K562 (cell line): ENCODE data around the gene C1QTNF6. TPM values are rescaled to one million over a fixed set of nuclear protein-coding genes. Genes with fewer than 3 reads are reported as not detected.
A peak's percentile ranks its signal among the peaks of the same experiment; 100 is the strongest.

ENCODE experiments used
- ATAC-seq: fragments of 200-7000 bp; cut with Tn5 transposase; 3 replicates; pipeline ENCODE4 v1.9.1; 2020; ENCODE audit warnings: moderate library complexity
- BruUV-seq: library from RNA; stranded (reverse); fragments of 400-500 nt; replicated peaks from 2 replicates; lab custom pipeline; 2021; lab: Mats Ljungman, UMichigan
- CTCF ChIA-PET: fragments of 300-600 bp; formaldehyde crosslinking; extraction: SDS; loops from one replicate; lab custom pipeline; 2021; ENCODE audit warnings: low intra/inter-chr PET ratio; lab: Yijun Ruan, JAX
- POLR2A ChIA-PET: fragments of 300-600, 350-650 bp; sonication (Branson Sonifier 250); formaldehyde crosslinking; extraction: SDS; loops from one replicate; lab custom pipeline; 2021; ENCODE audit warnings: antibody characterized with exemption, inconsistent platforms; lab: Yijun Ruan, JAX
- DNase-seq, 4 experiments: peaks; one replicate each; pipeline versions ENCODE4 v3.0.0 to v3.0.0-alpha.2; 2011 to 2018; ENCODE audit warnings: low spot score in 3 of 4, mixed read lengths in 3 of 4; ENCODE audit errors: extremely low read depth in 1 of 4
- FAIRE-seq: peaks from 2 replicates; lab custom pipeline; 2011; peaks lifted over from hg19 to GRCh38; lab: Jason Lieb, UNC
- H2AFZ ChIP-seq: 2 replicates; pipeline ENCODE4 v1.6.0; 2011; ENCODE audit warnings: low read depth, low read length, control low read depth, inconsistent platforms
- H3K27ac ChIP-seq: fragments of 200-600 bp; 3 replicates; pipeline ENCODE4 v1.8.0; 2011; ENCODE audit warnings: low read depth, mild to moderate bottlenecking, control low read depth, inconsistent platforms, low read length, moderate library complexity, mixed read lengths; ENCODE audit errors: extremely low read depth
- H3K27me3 ChIP-seq, 2 experiments: fragments of 300-600 bp in 1 of 2; 2 replicates in 1 of 2; 3 replicates in 1 of 2; pipeline versions ENCODE4 v1.6.0 to v1.8.0; 2011; ENCODE audit warnings: inconsistent platforms in 2 of 2, low read length in 2 of 2, mild to moderate bottlenecking in 1 of 2, mixed read lengths in 1 of 2, moderate library complexity in 1 of 2; ENCODE audit not compliant: control insufficient read depth in 2 of 2, insufficient read depth in 2 of 2
- H3K36me3 ChIP-seq: fragments of 300-600 bp; 3 replicates; pipeline ENCODE4 v1.8.0; 2011; ENCODE audit warnings: mild to moderate bottlenecking, low read length, inconsistent platforms; ENCODE audit not compliant: control insufficient read depth, insufficient read depth
- H3K4me1 ChIP-seq, 2 experiments: fragments of 200-600 bp in 1 of 2; replicated peaks in 1 of 2; 2 replicates in 1 of 2; 3 replicates in 1 of 2; pipeline versions ENCODE4 v1.5.1 to v1.8.0; 2011; ENCODE audit warnings: inconsistent platforms in 2 of 2, low read length in 2 of 2, mild to moderate bottlenecking in 1 of 2, mixed read lengths in 1 of 2, moderate library complexity in 1 of 2; ENCODE audit not compliant: control insufficient read depth in 2 of 2, insufficient read depth in 2 of 2
- H3K4me2 ChIP-seq: 2 replicates; pipeline ENCODE4 v1.6.1; 2011; ENCODE audit warnings: low read length, control low read depth, inconsistent platforms, mixed read lengths; ENCODE audit not compliant: insufficient read depth
- H3K4me3 ChIP-seq: fragments of 200-600 bp; sonication (generic), shearing (Covaris generic); 2 replicates; pipeline ENCODE4 v1.5.1; 2016; ENCODE audit warnings: control low read depth, inconsistent platforms
- H3K79me2 ChIP-seq: fragments of 200-600 bp; 3 replicates; pipeline ENCODE4 v1.8.0; 2011; ENCODE audit warnings: low read length, inconsistent platforms; ENCODE audit not compliant: control insufficient read depth, insufficient read depth
- H3K9ac ChIP-seq, 2 experiments: 2 replicates each; pipeline versions ENCODE4 v1.6.0 to v1.6.1; 2011; ENCODE audit warnings: low read depth in 2 of 2, low read length in 2 of 2, control low read depth in 1 of 2, inconsistent platforms in 1 of 2, mild to moderate bottlenecking in 1 of 2, mixed read lengths in 1 of 2; ENCODE audit not compliant: insufficient read depth in 1 of 2
- H3K9me1 ChIP-seq: one replicate; pipeline ENCODE4 v1.6.0; 2011; ENCODE audit warnings: inconsistent platforms, mild to moderate bottlenecking, low read length, moderate library complexity; ENCODE audit not compliant: control insufficient read depth, insufficient read depth
- H3K9me3 ChIP-seq: replicated peaks from 2 replicates; pipeline ENCODE4 v1.5.1; 2011; ENCODE audit warnings: low read depth, low read length, inconsistent platforms; ENCODE audit not compliant: control insufficient read depth, insufficient read depth
- H4K20me1 ChIP-seq: replicated peaks from 2 replicates; pipeline ENCODE4 v1.6.1; 2011; ENCODE audit warnings: low read length, inconsistent platforms, mixed read lengths; ENCODE audit not compliant: control insufficient read depth, insufficient read depth
- CSDE1 ChIP-seq, 2 experiments: fragments of 450-650 bp; IDR thresholded peaks; 2 replicates each; pipeline ENCODE4 v1.6.1; 2016; ENCODE audit warnings: mild to moderate bottlenecking in 1 of 2
- MEIS2 ChIP-seq: fragments of 450-650 bp; IDR thresholded peaks from 2 replicates; pipeline ENCODE4 v1.6.1; 2014; ENCODE audit warnings: mild to moderate bottlenecking; ENCODE audit not compliant: partially characterized antibody
- MYBL2 ChIP-seq, 2 experiments: fragments of 450-650 bp in 1 of 2; sonication (generic) in 1 of 2; formaldehyde crosslinking in 1 of 2; IDR thresholded peaks; 2 replicates each; pipeline versions ENCODE4 v1.6.1 to v1.8.1; 2017 to 2022; ENCODE audit warnings: borderline replicate concordance in 1 of 2, inconsistent platforms in 1 of 2, low read depth in 1 of 2, mild to moderate bottlenecking in 1 of 2, missing genetic modification reagents in 1 of 2, moderate library complexity in 1 of 2
- WGBS: fragments of 100-300 bp; shearing (Covaris generic); methylation state at CpG from one replicate; pipeline ENCODE4 v1.1.6; 2016; ENCODE audit warnings: low coverage, mixed read lengths; ENCODE audit not compliant: insufficient coverage; ENCODE audit errors: missing lambda C conversion rate; 5-methylcytosine and 5-hydroxymethylcytosine counted together
- in situ Hi-C: fragments of 300-500 bp; cut with MboI; formaldehyde crosslinking; loops from 4 replicates; pipeline ENCODE4 v1.15.0; 2018; ENCODE audit warnings: inconsistent platforms, mixed read lengths
- intact Hi-C: fragments of 100-400 bp; cut with micrococcal nuclease; formaldehyde crosslinking; loops from 2 replicates; pipeline ENCODE4 v1.14.2; 2022
- polyA plus RNA-seq, 8 experiments: library from polyadenylated mRNA; depleted of rRNA in 4 of 8; stranded (reverse) in 5 of 8; unstranded in 3 of 8; fragments of >200 nt; fragmentation: Nextera tagmentation in 2 of 8; fragmentation: Illumina TruSeq in 1 of 8; extraction: Ambion mirVana in 2 of 8; extraction: Trizol in 1 of 8; gene quantifications; 2 replicates each; pipeline versions ENCODE4 v1.2.1 to v1.2.3, GENCODE V29; 2011 to 2014; ENCODE audit warnings: inconsistent platforms in 1 of 8, missing spikeins in 1 of 8
- total RNA-seq, 7 experiments: library from RNA; depleted of rRNA in 6 of 7; stranded (reverse); fragments of >200 nt in 6 of 7; fragmentation: Illumina TruSeq in 2 of 7; extraction: Trizol in 2 of 7; gene quantifications; 2 replicates each; pipeline versions ENCODE4 v1.2.1 to v1.2.3, GENCODE V29; 2011 to 2021; ENCODE audit warnings: low replicate concordance in 1 of 7
- TF ChIP-seq, protein P1 (sequence below): fragments of 450-650 bp; IDR thresholded peaks from 2 replicates; pipeline ENCODE4 v1.6.1; 2016

C1QTNF6 gene
- total and polyA plus RNA-seq, 9 of the 15 experiments (the other 6 are each of a cell fraction or from before 2014, with no cell fraction given) = 0.18 to 0.92 (median 0.55) TPM

DNA sequence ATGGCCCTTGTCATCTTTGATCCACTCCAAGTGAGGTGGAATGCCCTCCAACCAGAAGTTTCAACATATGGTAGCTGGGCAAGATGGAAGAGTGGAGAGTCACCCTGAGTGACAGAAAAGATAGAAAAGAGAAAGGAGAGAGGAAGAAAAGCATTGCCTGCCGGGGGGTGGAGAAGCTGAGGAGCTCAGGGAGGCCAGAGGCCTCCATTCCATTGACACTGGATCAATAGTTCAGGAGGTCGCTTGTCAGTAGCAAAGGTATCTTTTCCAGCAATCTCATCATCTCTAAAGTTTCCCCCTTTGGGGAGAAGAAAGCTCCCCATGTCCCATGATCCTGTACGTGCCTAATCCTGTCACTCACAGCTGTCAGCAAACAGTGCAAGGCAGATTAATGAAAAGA is 6.7 kb upstream of the C1QTNF6 start:
- ATAC-seq (no peak), FAIRE-seq (no peak), DNase-seq (no peak)
- Histone ChIP-seq H3K79me2 (peaks cover 2% of the 10 kb centered on the region; the same call in 1 of the 3 replicates), H2AFZ (no peak overlapping the region), H3K4me3 (no peak overlapping the region), H4K20me1 (no peaks in the 10 kb centered on the region), H3K27ac (no peak overlapping the region; the same call in 2 of the 3 replicates), H3K27me3 (no peaks in the 10 kb centered on the region), H3K4me2 (no peak overlapping the region), H3K9me3 (peaks cover 3% of the 10 kb centered on the region; the same call in 1 of the 2 replicates), H3K9me1 (no peaks in the 10 kb centered on the region), H3K36me3 (no peaks in the 10 kb centered on the region), H3K4me1 (peaks cover 22 to 31% of the 10 kb centered on the region in 2 experiments), H3K9ac (no peak overlapping the region)
- TF ChIP-seq MEIS2 (peak; percentile 29), MYBL2 (IDR thresholded peaks at IDR 0.05; ENCODE audit: low read depth) (no peak), MYBL2 (CRISPR knock-in tag; IDR thresholded peaks at IDR 0.05; ENCODE audit: borderline replicate concordance) (no peak), CSDE1 (IDR thresholded peaks at IDR 0.05) (no peak)
- TF ChIP-seq, protein P1, sequence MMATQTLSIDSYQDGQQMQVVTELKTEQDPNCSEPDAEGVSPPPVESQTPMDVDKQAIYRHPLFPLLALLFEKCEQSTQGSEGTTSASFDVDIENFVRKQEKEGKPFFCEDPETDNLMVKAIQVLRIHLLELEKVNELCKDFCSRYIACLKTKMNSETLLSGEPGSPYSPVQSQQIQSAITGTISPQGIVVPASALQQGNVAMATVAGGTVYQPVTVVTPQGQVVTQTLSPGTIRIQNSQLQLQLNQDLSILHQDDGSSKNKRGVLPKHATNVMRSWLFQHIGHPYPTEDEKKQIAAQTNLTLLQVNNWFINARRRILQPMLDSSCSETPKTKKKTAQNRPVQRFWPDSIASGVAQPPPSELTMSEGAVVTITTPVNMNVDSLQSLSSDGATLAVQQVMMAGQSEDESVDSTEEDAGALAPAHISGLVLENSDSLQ = peak; percentile 67
- ChIA-PET POLR2A (no interaction called here), CTCF (no interaction called here)
- BruUV-seq = no TSS peak
- intact Hi-C loops (loop anchor here (10.0 kb wide), 1 partner anchor 410 kb away; no protein-coding TSS in a partner anchor), in situ Hi-C loops (no loop called here)
- 43% methylated on average over 3 of the region's 3 CpGs for WGBS
